Keratinocyte (primary cell): ENCODE data around the gene RFX3.

Experiments used
- EZH2 ChIP-seq: IDR thresholded peaks from one replicate; pipeline ENCODE4 v1.6.1; 2012; ENCODE audit warnings: inconsistent platforms, mild to moderate bottlenecking, low read length, moderate library complexity
- TF ChIP-seq, protein P1 (sequence below), 3 experiments: IDR thresholded peaks in 1 of 3; conservative IDR thresholded peaks in 1 of 3; optimal IDR thresholded peaks in 1 of 3; 2 replicates in 2 of 3; 3 replicates in 1 of 3; pipeline versions ENCODE3 to v1.5.1; 2011; ENCODE audit warnings: low read length in 3 of 3, mild to moderate bottlenecking in 3 of 3, moderate library complexity in 2 of 3, control low read depth in 1 of 3, inconsistent platforms in 1 of 3; ENCODE audit not compliant: insufficient read depth in 2 of 3; ENCODE audit errors: extremely low read depth in 1 of 3

GRCh38 chr9:3170819-3171218 is 355.0 kb downstream of the RFX3 start:
- TF ChIP-seq, protein P1, sequence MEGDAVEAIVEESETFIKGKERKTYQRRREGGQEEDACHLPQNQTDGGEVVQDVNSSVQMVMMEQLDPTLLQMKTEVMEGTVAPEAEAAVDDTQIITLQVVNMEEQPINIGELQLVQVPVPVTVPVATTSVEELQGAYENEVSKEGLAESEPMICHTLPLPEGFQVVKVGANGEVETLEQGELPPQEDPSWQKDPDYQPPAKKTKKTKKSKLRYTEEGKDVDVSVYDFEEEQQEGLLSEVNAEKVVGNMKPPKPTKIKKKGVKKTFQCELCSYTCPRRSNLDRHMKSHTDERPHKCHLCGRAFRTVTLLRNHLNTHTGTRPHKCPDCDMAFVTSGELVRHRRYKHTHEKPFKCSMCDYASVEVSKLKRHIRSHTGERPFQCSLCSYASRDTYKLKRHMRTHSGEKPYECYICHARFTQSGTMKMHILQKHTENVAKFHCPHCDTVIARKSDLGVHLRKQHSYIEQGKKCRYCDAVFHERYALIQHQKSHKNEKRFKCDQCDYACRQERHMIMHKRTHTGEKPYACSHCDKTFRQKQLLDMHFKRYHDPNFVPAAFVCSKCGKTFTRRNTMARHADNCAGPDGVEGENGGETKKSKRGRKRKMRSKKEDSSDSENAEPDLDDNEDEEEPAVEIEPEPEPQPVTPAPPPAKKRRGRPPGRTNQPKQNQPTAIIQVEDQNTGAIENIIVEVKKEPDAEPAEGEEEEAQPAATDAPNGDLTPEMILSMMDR (optimal IDR thresholded peaks at IDR 0.05 in 1 of 3, IDR thresholded peaks at IDR 0.05 in 1 of 3, conservative IDR thresholded peaks at IDR 0.05 in 1 of 3; ENCODE audit: extremely low read depth in 1 of 3, insufficient read depth in 2 of 3, low read length in 3 of 3): no peak
- no peak for TF ChIP-seq EZH2
